AG08396 (cell line): ENCODE results near the gene SOX12.

Source experiments
- DNase-seq: peaks from one replicate; pipeline ENCODE4 v3.0.0; 2012; ENCODE audit warnings: low spot score, mixed read lengths

The SOX12 gene

DNA sequence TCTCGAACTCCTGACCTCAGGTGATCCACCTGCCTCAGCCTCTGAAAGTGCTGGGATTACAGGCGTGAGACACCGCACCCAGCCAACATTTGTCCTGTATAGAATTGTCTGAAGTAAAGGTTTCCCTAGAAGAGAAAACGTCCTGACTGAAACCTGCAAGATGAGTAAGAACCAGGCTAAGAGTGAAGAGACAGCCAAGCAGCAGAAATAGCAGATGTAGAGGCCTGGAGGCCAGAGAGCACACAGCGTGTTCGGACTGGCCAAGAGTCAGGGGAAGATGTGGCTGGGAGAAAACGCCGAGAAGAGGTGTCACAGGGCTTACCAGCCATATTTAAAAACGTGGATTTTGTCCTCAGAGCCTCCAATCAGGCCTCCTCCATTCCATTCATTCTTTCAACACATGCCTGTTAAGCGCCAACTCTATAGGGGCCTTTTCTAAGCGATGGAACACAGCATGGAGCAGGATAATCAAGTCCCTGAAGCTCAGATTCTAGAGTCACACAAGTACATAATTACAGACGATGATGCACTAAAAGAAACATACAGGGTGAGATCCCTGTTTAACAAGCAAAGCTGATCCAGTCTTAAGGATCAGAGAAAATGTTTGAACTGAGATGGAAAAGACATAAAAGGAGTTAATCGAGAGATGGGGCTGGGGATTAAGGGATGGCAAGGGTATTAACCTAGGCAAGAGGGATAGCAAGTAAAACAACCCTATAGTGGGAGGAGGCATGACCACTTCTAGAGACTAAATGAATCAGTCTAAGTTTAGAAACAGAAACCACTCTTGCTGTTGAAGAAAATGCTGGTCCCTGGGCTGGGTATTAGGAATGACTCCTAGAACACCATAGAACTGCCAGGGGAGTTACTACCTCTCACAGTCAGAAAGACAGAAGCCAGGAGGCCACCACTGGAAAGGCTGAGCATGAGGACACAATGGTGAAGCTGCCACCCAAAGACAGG is 23.2 kb upstream of the SOX12 start:
- no peak for DNase-seq

DNA sequence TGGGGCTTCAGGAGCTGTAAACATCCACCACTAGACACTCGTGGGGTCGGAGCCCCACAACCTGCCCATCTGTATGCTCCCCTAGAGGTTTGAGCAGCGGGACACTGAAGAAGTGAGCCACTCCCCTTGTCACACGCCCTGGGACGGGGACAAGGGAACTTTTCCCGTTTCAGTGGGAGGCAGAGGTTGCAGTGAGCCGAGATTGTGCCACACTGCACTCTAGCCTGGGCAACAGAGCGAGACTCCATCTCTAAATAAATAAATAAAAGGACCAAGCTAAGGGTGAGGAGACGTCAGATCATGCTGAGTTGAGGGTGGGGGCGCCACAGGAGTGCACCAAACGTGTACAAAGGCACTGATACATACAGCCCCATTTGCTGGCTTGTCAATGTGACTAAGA is 19.6 kb upstream of the SOX12 start:
- DNase-seq: no peak

DNA sequence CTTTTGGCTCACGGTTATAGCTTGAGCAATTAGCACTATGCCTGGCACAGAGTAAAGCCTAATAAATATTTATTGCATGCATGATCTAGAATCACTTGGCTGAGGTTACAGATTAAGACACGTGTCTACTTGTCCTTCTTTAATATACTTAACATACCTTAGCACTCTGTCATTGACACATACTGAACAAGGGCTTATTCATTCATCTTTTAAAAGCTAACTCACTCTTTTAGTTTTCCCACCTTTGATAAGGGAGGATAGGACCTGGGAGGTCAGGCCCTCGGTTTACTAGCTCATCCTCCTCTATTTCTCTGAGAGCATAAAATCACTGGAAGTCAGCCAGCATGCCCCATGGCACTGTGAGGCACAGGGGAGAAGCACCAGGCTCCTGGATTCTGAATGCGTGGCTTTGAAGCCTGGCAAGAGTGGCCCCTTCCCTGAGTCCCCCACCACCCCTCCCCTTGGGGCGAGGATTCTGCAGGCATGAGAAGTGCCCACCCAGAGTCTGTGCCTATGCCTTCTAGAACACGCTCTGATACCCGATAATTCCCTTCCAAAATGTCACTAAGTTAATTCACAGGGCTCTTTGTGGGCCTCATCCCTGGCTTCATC is 16.8 kb upstream of the SOX12 start:
- DNase-seq: no peak

DNA sequence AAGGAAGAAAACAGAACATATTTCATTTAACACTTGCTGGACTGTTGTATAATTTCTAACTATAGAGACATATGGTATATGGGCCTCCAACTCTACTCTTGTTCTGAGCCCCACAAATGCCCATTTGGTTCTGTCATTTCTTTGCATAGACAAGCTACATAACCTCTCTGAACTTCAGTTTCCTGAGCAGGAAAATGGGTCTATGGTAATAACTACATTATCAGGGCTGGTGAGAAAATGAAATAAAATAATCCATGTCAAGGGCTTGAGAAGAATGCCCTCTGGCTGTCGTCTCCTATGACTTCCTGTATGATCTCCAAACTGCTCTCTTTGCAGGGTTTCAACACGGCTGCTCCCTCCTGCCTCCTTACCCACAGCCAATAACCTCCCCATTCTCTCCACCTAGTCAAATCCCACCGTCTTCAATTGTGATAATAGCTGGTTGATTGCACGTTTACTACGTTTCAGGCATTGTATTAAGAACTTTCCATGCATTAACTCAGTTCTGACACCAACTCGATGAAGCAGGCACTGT is 16.0 kb upstream of the SOX12 start:
- no peak for DNase-seq

DNA sequence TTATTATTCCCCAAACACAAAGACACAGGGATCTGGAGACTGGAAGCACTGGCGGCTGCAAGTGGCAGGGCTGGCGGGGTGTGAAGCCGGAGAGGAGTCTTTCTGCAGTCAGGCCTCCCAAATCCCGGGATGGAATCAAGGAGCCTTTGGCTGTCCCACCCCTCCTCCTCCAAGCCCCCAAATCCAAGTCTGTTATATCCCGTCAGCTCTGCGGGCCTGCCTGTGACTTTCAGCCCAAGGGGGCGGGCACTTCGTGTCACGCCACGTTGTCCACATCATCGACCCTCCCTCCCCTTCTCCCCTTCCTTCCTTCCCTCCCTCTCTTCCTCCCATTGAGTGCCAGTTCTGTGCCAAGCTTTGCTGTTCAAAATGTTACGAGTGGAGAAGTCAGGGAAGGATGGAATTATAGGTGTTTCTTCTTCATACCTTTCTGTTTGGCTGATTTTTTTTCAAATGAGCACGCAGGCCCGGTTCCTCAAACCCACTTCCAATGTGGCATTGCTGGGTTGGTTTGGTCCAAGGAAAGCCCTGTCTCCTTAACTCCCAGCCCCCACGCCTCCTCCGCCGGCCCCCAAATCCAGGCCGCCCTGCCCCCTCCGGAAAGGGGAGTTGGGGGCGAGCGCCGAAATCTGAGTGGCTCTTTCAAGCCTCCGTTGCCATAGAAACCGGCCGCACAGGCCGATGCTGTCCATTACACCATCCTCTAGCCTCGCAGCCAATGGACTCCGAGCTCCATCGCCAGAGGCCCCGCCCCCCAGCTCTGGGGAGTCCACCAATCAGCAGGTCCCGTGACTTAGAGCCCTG is 15.3 kb upstream of the SOX12 start:
- peak; percentile 97 for DNase-seq

DNA sequence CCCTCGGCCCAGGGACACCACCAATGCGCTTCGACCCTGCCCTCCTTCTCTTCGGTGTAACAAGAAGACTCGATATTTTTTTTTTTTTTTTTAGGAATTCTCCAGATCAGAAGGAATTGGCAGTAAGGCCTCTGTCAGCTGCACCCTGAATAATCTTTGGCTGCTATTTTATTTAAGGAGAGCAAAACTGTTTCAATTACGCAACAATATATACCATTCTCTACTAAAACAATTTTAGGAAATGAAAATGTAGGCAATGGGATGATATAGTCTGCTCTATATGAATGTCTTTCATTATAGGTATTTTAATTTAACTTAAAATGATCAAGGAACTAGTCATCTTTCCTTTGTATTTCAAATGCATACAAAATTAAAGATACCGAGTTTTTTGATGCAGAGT is 14.7 kb upstream of the SOX12 start:
- DNase-seq: no peak

DNA sequence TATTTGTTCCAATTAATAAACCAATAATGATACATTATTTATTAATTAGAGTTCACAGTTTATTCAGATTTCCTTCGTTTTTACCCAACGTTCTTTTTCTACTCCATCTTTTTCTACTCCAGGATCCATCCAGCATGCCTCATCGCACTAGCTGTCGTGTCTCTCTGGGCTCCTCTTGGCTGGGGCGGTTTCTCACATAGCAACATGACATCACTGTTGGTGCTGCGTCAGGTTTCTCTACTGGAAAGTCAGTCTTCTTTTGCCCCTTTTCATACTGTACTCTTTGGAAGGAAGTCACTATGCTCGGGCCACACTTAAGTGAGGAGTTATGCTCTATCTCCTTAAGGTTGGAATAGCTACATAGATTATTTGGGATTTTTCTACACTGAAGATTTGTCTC is 13.7 kb upstream of the SOX12 start:
- no peak for DNase-seq

DNA sequence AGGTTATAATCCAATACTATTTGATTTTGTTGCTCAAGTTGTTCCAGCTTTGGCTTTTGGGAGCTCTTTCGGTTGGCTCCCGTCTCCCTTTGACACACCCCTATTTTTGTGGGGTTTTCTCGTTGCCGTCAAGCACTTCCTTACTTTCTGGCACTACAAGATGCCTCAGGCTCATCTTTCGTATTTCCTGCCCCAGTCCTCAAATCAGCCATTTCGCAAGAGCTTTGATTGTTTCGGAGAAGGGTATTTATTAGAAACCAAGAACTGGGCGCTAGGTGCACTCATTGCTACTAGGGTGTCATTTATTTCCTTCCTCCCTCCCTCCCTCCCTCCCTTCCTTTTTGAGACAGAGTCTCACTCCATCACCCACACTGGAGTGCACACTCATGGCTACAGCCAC is 13.3 kb upstream of the SOX12 start:
- DNase-seq: no peak

DNA sequence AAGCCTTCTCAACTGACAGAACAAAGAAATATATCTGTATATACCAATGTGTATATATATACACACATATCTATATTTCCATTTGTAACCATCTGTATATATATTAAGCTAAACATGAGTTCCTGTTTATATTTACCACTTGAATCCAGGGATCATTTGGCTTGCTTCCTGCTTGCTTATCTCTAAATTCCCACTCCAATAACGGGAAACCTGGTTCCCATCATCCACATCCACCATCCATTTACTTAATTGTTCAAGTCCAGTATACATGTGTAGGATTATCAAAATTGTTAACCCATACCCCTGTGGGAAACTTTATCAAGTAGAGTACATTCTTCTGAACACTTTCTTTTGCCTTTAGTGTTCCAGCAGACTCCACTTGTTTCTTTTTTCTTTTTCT is 12.5 kb upstream of the SOX12 start:
- DNase-seq: no peak

DNA sequence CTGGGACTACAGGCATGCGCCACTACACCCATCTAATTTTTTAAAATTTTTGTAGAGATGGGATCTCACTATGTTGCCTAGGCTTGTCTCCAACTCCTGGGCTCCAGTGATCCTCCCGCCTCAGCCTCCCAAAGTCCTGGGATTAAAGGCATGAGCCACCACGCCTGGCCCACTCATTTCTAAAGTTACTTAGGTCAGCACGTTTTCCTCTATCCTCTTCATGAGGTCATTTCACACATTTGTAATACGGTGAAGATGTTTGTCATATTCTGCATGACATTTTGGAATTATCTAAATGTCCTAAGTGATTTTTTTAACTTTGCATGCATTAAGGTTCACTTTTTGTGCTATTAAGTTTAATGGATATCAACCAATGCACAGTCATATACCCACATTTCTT is 11.9 kb upstream of the SOX12 start:
- DNase-seq: no peak

DNA sequence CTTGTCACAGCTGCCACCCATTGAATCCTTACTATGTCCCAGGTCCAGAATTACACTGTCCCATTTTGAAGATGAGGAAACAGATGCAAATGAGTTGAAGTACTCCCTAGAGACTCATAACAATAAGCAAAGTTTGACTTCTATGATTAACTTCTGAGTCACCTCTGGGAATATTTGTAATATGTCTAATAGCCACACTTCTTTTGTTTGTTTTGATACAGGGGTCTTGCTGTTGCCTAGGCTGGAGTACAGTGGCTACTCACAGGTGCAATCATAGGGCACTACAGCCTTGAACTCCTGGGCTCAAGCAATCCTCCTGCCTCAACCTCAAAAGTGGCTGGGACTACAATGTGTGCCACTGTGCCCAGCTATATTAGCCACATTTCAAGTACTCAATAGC is 11.4 kb upstream of the SOX12 start:
- peak; percentile 42 for DNase-seq

DNA sequence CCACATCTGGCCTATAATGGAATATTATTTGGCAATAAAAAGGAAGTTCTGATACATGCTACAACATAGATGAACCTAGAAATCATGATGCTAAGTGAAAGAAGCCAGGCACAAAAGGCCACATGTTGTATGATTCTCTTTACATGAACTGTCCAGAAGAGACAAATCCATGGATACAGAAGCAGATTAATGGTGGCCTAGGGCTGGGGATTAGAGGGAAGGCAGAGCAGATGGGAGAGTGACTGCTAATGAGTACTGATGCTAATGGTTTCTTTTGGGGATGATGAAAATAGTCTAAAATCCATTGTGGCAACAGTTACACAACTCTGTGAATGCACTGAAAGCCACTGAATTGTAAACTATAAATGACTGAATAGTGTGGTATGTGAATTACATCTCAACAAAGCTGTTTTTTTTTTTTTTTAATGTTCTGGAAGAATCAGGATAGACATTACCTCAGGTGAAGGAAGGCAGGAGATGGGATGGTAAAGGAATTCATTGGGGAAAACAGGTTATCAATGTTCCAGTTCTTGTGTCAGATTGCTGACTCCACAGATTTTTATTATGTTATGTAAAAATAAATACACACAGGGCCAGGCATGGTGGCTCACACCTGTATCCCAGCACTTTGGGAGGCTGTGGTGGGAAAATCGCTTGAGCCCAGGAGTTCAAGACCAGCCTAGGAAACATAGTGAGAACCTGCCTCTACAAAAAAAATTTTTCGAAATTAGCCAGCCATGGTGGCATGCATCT is 8.9 kb upstream of the SOX12 start:
- peak; percentile 38 for DNase-seq

DNA sequence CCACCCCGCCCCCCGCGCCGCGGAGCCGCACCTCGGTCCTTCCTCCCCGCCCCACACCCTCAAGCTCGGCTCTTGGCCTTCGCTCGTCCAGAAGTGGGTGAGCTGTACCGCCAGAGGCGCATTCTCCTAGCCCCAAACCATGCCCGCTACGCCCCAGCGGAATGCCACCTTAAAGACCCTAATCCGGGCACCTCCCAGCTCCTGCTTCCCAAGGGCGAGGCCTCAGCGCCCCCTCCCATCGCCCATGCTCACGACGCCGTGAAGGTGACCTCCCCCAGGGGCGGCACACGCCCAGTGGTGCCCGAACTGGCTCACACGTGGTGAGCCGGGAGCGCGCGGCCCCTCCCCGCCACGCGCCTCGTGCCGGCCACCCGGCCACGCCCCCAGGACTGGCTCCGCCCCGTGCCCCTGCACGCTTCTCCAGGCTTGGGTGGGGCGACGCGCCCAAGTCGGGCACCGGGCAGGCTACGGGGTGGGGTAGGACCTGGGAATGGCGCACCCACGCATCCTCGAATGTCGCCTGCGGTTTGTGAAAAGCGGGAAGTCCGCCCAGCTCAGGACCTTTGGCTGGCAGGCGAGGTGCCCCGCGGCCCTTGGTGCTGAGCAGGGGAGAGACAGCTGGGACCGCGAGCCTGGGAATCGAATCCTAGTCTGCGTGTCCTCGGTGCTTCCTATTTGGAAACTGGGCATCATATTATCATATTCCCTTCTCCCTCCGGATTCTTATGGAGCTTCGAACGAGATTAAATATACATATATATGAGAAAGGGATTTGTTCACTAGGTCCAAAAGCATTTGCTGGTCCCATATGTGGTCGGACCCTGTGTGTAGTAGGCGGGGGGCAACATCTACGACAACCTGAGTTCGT is 941 bp upstream of the SOX12 start:
- DNase-seq: peak; percentile 93

DNA sequence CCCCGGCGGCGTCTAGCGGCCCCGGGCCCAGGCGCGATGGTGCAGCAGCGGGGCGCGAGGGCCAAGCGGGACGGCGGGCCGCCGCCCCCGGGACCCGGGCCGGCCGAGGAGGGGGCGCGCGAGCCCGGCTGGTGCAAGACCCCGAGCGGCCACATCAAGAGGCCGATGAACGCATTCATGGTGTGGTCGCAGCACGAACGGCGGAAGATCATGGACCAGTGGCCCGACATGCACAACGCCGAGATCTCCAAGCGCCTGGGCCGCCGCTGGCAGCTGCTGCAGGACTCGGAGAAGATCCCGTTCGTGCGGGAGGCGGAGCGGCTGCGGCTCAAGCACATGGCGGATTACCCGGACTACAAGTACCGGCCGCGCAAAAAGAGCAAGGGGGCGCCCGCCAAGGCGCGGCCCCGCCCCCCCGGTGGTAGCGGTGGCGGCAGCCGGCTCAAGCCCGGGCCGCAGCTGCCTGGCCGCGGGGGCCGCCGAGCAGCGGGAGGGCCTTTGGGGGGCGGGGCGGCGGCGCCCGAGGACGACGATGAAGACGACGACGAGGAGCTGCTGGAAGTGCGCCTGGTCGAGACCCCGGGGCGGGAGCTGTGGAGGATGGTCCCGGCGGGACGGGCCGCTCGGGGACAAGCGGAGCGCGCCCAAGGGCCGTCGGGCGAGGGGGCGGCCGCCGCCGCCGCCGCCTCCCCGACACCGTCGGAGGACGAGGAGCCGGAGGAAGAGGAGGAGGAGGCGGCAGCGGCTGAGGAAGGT is 715 bp downstream of the SOX12 start:
- DNase-seq: peak; percentile 57

DNA sequence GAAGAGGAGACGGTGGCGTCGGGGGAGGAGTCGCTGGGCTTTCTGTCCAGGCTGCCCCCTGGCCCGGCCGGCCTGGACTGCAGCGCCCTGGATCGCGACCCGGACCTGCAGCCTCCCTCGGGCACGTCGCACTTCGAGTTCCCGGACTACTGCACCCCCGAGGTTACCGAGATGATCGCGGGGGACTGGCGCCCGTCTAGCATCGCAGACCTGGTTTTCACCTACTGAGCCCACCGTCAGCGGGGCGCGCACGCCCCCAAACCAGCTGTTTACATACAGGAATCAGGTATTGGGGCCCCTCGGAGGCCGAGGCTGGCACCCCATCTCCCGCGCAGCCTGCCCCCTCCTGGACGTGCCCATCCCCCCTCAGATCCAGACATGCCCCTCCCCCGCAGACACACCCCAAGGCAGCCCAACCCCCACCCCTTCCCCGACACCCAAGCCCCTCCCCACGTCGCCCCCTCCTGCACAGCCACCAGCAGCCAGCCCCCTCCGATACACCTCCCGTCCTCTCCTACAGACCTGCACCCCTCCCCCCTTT is 1.4 kb downstream of the SOX12 start:
- peak; percentile 23 for DNase-seq

DNA sequence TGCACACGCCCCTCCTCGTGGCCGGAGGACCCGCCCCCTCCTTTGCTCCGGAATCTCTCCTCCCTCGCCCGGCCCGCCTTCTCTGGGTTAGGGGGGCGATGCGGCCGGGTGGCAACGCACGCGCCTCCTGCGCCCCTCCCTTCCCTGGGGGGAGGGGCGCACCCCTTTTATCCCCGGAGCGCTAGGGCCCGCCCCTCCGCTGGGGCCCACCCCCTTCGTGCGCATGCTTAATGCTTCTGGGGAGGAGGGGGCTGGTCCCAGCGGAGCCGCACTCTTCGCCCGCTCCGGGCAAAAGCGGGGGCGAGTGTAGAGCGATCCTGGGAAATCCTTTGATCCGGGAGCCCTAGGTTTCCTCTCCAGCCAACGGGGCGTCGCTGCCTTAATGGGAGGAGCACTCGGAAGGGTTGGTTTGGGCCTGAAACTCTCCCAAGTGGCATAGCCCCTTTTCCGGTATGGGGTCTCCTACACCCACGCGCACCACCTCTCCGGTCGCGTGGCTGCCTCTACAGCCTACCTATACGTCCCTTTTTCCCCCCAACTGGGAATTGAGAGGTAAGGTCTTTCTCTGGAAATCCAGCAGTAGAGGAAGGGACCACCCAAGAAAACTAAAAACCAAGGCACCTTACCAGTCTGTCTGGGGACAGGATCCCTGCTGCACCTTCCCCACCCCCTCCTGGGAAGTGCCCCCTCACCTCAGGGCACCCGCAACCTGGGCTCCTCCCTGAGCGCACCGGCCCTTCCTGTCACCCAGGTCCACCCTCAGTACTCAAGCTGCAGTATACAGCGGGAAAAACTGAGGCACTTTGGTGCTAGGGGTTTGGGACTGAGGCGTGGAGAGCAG is 2.1 kb downstream of the SOX12 start:
- DNase-seq: peak; percentile 95

DNA sequence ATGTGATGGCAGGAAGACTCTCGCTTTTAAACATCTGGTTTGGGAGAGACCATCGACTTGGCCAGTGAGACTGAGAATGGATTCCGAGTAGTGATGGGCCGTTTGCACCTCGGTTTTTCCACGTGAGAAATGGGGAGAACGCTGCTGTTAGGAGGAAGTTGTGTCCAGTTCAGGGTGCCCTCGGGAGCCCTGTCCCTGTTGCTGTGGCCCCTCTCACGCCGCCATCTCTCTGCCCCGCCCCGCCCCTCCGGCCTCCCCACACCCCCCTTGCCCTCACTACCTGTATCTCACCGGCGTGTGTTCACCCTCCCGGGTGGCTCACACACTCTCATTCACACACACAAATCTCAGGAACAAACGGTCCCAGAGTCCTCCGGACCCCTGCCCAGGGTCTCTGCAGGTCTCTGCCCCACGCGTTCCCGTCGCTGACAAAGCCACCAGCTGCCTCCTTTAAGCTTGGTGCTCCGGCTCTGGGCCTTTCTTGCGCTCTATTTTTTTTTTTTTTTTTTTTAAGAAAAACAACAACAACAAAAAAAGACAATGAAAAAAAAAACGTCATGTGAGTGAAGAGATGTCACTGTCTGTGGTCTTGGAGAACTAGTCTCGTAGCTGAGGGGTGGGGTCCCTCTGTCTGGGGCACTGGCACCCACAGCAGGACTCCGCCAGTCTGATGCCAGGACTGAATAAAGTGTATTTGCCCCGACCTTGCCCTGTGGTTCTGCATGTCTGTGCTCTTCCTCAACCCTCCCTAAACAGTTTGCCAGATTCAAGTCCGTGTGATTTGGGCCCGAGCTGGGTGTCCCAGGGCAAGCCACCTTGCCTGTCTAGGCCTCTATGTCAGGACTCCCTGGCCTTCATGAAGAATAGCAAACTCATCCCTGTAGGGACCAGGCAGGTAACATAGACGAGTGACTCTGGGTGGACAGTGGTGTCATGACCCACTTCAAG is 2.9 kb downstream of the SOX12 start:
- no peak for DNase-seq
